ENCODE results near the gene CNIH3.
A peak's percentile ranks its signal among the peaks of the same experiment; 100 is the strongest.

The CNIH3 gene

DNA sequence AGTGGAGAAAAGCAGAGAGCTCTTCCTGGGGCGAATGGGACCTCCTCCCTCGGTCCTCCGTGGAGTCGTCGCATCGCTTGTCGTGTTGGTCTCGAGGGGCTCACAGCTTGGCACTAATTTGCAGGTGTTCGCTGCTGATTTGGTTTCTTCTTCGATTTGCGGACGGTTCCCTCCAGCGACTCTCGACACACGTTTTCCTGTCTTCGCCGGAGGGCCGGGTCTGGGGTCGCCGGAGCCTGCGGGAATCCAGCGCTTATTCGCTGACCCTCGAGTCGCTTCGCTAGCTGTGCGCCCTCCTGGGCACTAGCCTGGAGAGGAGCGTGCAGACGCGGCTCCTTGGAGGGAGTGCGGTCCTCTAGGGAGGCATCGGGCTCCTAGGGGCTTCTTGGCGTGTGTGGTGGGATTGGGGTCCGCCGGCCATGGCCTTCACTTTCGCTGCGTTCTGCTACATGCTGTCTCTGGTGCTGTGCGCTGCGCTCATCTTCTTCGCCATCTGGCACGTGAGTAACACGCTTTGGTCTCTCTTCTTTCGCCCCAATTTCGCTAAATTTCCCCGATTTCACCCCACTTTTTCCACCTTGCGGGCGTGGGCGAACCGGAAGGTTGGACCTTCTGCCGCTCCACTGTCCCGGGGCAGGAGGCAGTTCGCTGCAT, 766 bp downstream of the CNIH3 start:
- DNase-seq = no peak

DNA sequence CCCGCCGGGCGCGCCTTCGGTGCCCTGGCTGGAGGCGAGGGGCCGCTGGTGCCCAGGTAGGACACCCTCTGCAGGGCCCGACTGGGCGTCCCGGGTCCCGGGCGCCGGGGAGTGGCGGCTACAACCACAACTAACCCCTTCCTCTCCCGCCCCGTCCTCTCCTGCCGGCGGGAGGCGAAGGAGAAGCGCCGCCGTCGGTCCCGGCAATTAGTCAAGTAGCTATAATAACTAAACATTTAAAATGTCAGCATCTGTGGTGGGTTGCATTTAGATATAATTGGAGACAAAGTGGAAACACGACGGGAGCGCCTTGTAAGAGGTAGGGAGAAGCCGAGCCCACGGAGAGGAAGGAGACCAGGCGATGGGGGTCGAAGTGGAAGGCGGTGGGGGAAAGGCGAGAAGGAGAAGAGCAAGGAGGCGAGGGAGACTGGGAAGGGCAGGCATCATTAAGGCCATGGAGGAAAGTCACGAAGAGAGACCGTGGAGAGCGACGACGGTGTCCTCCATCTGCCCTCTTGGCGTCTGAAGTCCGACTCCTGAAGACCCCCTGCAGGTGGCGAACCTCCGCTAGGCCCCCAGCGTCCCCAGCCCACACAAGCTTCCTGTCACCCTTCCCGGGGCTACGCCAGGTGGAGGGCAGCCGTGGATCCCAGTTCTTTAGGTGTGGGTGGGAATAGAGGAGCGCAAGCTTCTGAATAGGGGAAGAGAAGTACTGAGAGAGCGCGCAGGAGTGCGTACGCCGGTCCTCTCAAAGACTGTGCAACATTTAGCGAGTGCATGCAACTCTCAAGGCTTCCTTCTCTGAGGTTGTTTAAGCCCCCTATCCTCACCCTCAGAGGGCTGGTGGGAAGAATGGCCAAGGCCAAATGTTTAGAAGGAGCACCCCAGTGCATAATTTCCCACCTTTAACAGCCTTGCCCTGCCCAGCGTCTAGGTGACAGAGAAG, 1.6 kb downstream of the CNIH3 start:
- no peak for DNase-seq

- DNase-seq = no peak
Observed at GRCh38 chr1:224619209-224619608, 3.1 kb downstream of the CNIH3 start.

DNA sequence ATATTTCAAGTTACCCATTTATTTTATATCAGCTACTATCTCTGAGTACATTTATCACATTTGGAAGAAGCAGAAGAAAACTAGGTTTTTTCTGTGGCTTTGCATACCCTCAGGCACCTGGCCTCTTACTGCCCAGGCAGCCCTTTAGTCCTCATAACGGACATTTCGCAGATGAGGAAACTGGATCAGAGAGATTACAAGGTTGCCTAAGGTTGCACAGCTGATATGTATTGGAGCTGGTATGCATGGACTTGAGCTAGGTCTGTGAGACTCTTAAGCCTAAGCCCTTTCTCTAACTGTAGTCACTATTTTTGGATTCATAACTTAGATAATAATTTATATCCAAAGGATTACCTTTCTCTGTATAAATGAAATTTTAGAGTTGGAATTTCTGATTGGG, 4.0 kb downstream of the CNIH3 start:
- DNase-seq = no peak

- DNase-seq = peak; percentile 90
Observed at GRCh38 chr1:224621813-224622682, 5.9 kb downstream of the CNIH3 start.

DNA sequence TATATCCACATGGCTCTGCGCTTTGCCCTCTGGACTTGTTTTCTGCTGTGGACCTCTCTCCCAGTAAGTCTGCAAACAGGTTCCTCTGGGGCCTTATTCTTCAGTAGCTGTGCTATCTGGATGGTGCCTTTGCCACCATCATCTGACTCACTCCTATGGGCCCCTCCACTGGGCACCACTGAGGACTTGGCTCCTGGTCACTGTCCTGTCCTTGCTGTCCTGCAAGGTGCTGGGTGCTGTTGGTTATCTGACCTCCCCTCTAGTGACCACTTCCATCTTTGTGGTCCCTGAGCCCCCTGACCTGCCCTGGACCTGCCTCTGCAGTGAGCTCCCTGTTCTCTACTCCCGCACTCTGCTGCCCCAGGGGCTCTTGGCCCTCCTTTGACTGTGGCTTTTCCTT, 6.7 kb downstream of the CNIH3 start:
- DNase-seq = peak; percentile 65

DNA sequence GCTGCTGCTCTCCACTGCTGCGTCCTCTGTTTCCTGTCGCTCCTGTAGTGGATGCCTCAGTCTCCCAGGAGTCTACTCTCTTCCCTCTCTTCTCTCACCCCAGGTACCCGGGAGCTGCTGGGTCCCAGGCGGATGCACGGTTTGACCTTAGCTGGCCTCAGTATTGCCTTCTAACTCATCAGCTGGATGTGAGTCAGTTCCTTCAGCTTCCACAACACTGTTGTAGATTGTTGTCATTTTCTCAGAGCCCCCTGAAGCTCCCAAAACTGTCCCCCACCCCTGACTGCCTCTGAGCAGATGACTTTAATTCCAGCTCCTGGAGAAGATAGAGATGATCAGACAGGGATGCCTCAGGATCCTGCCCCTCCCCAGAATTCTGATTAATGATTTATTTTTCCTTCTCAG, 7.2 kb downstream of the CNIH3 start:
- DNase-seq = peak; percentile 51

- DNase-seq = peak; percentile 92
Observed at GRCh38 chr1:224623743-224624333, 7.7 kb downstream of the CNIH3 start.

DNA sequence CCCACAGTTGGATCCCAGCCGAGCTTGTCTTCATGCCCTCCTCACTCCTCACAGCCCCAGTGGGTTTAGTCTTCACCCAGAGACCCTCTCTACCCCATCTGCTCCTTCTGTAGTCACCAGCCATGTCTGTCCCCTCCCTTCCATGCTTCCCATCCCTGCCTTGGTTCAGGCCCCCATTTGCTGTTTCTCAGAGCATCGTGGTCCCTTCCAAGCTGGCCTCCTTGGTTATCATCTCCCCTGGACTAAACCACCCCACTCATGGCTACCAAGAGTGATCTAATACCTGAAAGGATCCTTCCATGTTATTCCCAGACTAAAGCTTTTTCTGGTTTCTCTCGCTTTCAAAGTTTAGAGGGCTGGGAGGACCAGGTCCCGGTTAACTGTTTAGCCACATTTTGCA, 8.3 kb downstream of the CNIH3 start:
- DNase-seq = no peak

GRCh38 chr1:224626042-224626441, 9.9 kb downstream of the CNIH3 start:
- DNase-seq = no peak

DNA sequence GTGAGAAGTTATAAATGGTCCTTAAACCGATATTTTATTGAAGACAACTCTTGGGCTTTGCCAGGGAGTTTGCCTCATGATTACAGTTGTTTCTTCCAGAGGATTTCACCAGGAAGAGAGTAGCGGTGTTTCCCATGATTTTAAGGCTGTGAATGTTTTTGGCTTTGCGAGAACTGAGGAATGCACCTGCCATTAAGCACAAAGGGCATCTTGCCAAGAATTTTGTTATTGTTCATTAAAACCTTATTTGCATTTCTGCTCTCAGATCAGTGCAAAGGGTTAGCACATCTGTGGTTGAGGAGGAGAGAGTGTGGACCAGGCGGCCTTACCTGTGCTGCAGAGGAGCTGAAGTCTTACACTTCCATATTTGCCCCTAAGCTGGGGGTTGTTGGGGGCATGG, 13.8 kb downstream of the CNIH3 start:
- DNase-seq = no peak

DNA sequence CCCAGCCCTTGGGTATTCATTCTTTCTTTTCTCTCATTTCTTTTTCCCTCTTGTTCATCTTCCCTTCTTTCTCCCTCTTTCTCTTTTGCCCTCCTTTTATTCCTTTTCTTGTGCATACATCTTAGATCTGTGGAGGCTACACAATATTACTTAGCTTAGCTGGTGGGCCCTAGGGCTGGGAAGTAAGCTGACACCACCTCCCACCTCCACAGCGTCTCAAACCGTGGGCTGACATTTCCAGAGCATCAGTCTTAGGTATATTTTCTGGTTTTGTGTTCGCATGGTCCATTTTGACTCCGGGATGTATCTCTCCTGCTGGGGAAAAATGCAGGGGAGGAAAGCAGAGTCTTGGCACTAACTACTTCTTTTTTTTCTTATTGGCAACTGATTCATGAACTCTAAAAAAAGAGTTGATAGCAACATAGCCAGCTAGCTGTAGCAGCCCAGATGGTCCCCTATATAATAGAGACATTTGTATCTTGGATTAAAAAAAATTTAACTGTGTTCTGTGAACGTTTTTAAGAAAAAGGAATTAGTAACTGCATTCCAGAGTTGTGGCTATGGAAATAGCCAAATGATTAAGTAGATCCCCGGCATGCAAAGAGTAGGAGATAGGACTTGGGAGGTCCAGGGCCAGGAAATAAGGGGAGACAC, 15.5 kb downstream of the CNIH3 start:
- DNase-seq = no peak

DNA sequence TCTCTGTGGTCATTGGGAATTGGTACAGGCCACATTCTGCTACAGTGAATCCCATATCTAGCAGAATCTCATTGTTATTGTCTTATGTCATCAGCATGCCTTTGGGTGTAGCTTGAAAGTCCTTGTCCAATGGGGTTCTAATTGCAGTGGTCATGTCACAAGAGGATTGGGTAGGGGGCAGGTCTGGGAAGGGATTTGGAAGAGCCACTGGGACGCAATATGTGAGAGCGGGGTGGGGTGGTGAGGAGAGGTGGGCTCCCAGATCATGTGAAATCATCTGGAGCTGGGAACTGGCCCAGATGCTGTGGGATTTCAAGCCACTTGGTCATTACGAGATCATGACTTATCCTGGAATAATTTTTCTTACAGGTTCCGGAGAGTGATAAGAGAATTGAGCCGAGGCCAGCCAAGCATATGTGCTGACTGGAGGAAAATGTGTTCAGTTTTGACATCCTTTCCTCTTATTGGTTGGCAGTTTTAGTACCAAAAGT, 16.3 kb downstream of the CNIH3 start:
- no peak for DNase-seq

GRCh38 chr1:224632921-224633321, 16.8 kb downstream of the CNIH3 start:
- no peak for DNase-seq

GRCh38 chr1:224635356-224635755, 19.2 kb downstream of the CNIH3 start:
- no peak for DNase-seq

GRCh38 chr1:224637515-224637914, 21.4 kb downstream of the CNIH3 start:
- DNase-seq = no peak

GRCh38 chr1:224637936-224638335, 21.8 kb downstream of the CNIH3 start:
- DNase-seq = no peak

DNA sequence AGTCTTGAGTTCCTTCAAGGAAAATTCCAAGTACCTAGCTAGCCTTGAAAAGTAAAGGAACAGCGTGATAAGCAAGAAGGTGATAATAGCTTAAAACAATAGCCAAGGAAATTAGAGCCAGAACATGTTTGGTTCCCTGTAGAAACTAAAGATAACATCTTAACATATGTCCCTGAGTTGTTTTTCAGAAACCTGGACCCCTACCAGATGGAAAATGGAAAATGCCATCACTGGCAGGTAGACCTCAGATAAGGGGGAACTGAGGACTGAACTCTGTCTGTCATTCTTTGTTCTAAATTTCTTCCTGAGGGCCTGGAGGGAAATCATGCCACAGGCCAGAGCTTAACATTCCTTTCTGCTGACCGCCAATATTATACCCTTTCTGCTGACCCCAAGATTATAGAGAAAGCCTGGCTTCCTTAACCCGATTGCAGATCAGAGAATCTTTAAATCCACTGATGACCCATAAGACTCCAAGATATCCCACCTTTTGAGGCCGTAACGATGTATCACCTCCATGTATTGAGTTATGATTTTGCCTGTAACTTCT, 23.4 kb downstream of the CNIH3 start:
- DNase-seq = no peak

- no peak for DNase-seq
Observed at GRCh38 chr1:224640018-224640417, 23.9 kb downstream of the CNIH3 start.

GRCh38 chr1:224640587-224640986, 24.5 kb downstream of the CNIH3 start:
- no peak for DNase-seq

- peak; percentile 88 for DNase-seq
Observed at GRCh38 chr1:224641030-224641429, 24.9 kb downstream of the CNIH3 start.

DNA sequence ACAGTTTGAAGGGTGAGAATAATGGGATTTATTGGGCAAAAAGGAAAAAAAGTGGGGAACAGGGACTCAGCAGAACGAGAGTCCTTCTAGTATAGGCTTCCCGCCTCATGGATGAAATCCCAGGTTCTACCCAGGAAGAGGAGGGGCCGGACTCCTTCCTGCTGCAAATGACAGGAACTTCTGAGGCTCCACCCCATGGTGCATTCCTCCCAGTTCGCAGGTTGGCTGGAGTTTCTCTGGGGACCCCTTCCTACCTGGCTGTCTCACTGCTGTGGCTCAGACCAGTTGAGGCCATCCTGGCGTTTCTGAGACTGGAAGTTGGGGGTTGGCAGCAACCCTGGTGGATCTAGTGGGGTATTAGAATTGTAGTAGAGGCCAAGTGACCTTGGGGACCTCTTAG, 27.5 kb downstream of the CNIH3 start:
- DNase-seq = no peak

Measured in DMS53 (cell line).